IMR-90 (cell line): Measurements from ENCODE around the gene AKT3. TPM values are rescaled to one million over a fixed set of nuclear protein-coding genes. Genes with fewer than 3 reads are reported as not detected.

ENCODE experiments used
- ATAC-seq: fragments of 200-7000 bp; cut with Tn5 transposase; 2 replicates; pipeline ENCODE4 v1.9.1; 2020; ENCODE audit warnings: low read depth, mild to moderate bottlenecking, moderate library complexity
- BruUV-seq: library from RNA; stranded (reverse); fragments of 400-500 nt; replicated peaks from 2 replicates; lab custom pipeline; 2021; lab: Mats Ljungman, UMichigan
- CTCF ChIA-PET: fragments of 300-600 bp; formaldehyde crosslinking; extraction: SDS; loops from one replicate; lab custom pipeline; 2021; ENCODE audit warnings: antibody characterized with exemption; lab: Yijun Ruan, JAX
- POLR2A ChIA-PET: fragments of 300-600 bp; sonication (Branson Sonifier 250); formaldehyde crosslinking; loops from one replicate; lab custom pipeline; 2022; ENCODE audit warnings: antibody characterized with exemption; ENCODE audit not compliant: unreplicated experiment; lab: Charles Lee
- DNase-seq: peaks from one replicate; pipeline ENCODE4 v3.0.0; 2013
- H2AFZ ChIP-seq: replicated peaks from 2 replicates; pipeline ENCODE3; 2013; ENCODE audit warnings: low read length, mild to moderate bottlenecking; ENCODE audit not compliant: poor library complexity
- H2AK5ac ChIP-seq: 2 replicates; pipeline ENCODE4 v1.6.1; 2013; ENCODE audit warnings: low read depth, low read length, inconsistent platforms
- H2AK9ac ChIP-seq: replicated peaks from 2 replicates; pipeline ENCODE3; 2013; ENCODE audit warnings: mild to moderate bottlenecking, low read depth, low read length, moderate library complexity; ENCODE audit not compliant: poor library complexity
- H2BK120ac ChIP-seq: 2 replicates; pipeline ENCODE4 v1.6.1; 2013; ENCODE audit warnings: low read depth, low read length, inconsistent platforms
- H2BK15ac ChIP-seq: 3 replicates; pipeline ENCODE4 v1.6.1; 2013; ENCODE audit warnings: low read depth, low read length, inconsistent platforms
- H2BK20ac ChIP-seq: 2 replicates; pipeline ENCODE4 v1.6.1; 2013; ENCODE audit warnings: low read depth, mild to moderate bottlenecking, inconsistent platforms, low read length, moderate library complexity
- H2BK5ac ChIP-seq: 2 replicates; pipeline ENCODE4 v1.6.1; 2013; ENCODE audit warnings: mild to moderate bottlenecking, low read depth, low read length, inconsistent platforms; ENCODE audit not compliant: poor library complexity, severe bottlenecking
- H3K14ac ChIP-seq: replicated peaks from 2 replicates; pipeline ENCODE4 v1.6.1; 2013; ENCODE audit warnings: low read depth, low read length, inconsistent platforms
- H3K18ac ChIP-seq: 2 replicates; pipeline ENCODE4 v1.6.1; 2013; ENCODE audit warnings: low read depth, low read length, control low read depth
- H3K23ac ChIP-seq: 2 replicates; pipeline ENCODE4 v1.6.1; 2013; ENCODE audit warnings: low read depth, low read length, inconsistent platforms
- H3K27ac ChIP-seq: 2 replicates; pipeline ENCODE4 v1.5.1; 2013; ENCODE audit warnings: mild to moderate bottlenecking, control low read depth, low read length; ENCODE audit not compliant: insufficient read depth
- H3K27me3 ChIP-seq: 2 replicates; pipeline ENCODE4 v1.6.1; 2013; ENCODE audit warnings: low read length; ENCODE audit not compliant: control insufficient read depth, insufficient read depth
- H3K36me3 ChIP-seq: 2 replicates; pipeline ENCODE4 v1.6.1; 2013; ENCODE audit warnings: low read length, mixed read lengths; ENCODE audit not compliant: control insufficient read depth, insufficient read depth
- H3K4ac ChIP-seq: 2 replicates; pipeline ENCODE4 v1.6.1; 2013; ENCODE audit warnings: low read depth, low read length, inconsistent platforms
- H3K4me1 ChIP-seq: 2 replicates; pipeline ENCODE4 v1.6.1; 2013; ENCODE audit warnings: low read length, mixed read lengths; ENCODE audit not compliant: control insufficient read depth, insufficient read depth
- H3K4me2 ChIP-seq: 2 replicates; pipeline ENCODE4 v1.6.1; 2013; ENCODE audit warnings: low read depth, mild to moderate bottlenecking, control low read depth, low read length, moderate library complexity
- H3K4me3 ChIP-seq: 2 replicates; pipeline ENCODE4 v1.5.1; 2013; ENCODE audit warnings: low read depth, mild to moderate bottlenecking, control low read depth, low read length, moderate library complexity; ENCODE audit not compliant: insufficient read depth
- H3K56ac ChIP-seq: 2 replicates; pipeline ENCODE4 v1.6.1; 2013; ENCODE audit warnings: low read length, inconsistent platforms; ENCODE audit not compliant: insufficient read depth; ENCODE audit errors: extremely low read depth
- H3K79me1 ChIP-seq, 2 experiments: 2 replicates each; pipeline ENCODE4 v1.6.1; 2013; ENCODE audit warnings: low read length in 2 of 2, inconsistent platforms in 1 of 2, low read depth in 1 of 2
- H3K9ac ChIP-seq: 2 replicates; pipeline ENCODE4 v1.6.1; 2013; ENCODE audit warnings: low read depth, low read length, control low read depth
- H3K9me1 ChIP-seq: 2 replicates; pipeline ENCODE4 v1.6.1; 2013; ENCODE audit warnings: low read length, inconsistent platforms; ENCODE audit not compliant: insufficient read depth
- H3K9me3 ChIP-seq: 2 replicates; pipeline ENCODE4 v1.6.1; 2013; ENCODE audit warnings: low read length; ENCODE audit not compliant: control insufficient read depth, insufficient read depth
- H4K20me1 ChIP-seq: 2 replicates; pipeline ENCODE4 v1.6.1; 2013; ENCODE audit warnings: low read length, inconsistent platforms; ENCODE audit not compliant: insufficient read depth
- H4K5ac ChIP-seq: 2 replicates; pipeline ENCODE4 v1.6.1; 2013; ENCODE audit warnings: mild to moderate bottlenecking, low read depth, low read length, control low read depth
- H4K8ac ChIP-seq, 2 experiments: 2 replicates each; pipeline ENCODE4 v1.6.1; 2013; ENCODE audit warnings: low read depth in 2 of 2, low read length in 2 of 2, control low read depth in 1 of 2, inconsistent platforms in 1 of 2
- H4K91ac ChIP-seq: 2 replicates; pipeline ENCODE4 v1.6.1; 2013; ENCODE audit warnings: low read depth, low read length, inconsistent platforms; ENCODE audit not compliant: insufficient read depth
- FOS ChIP-seq: fragments of 150-350 bp; IDR thresholded peaks from 2 replicates; pipeline ENCODE4 v1.6.1; 2016; ENCODE audit warnings: low read depth, low read length
- MAFK ChIP-seq: IDR thresholded peaks from 2 replicates; pipeline ENCODE4 v1.6.1; 2012; ENCODE audit warnings: low read depth, low read length, improper control_type of control experiment
- MAZ ChIP-seq: IDR thresholded peaks from 2 replicates; pipeline ENCODE4 v1.6.1; 2012; ENCODE audit warnings: low read depth, mild to moderate bottlenecking, low read length, improper control_type of control experiment, moderate library complexity, borderline replicate concordance
- NFE2L2 ChIP-seq: fragments of 150-350 bp; IDR thresholded peaks from 2 replicates; pipeline ENCODE4 v1.6.1; 2016; ENCODE audit warnings: low read depth, mild to moderate bottlenecking, low read length
- RFX5 ChIP-seq: IDR thresholded peaks from 2 replicates; pipeline ENCODE4 v1.8.0; 2012; ENCODE audit warnings: low read depth, mild to moderate bottlenecking, low read length, moderate library complexity
- WGBS, 2 experiments: methylation state at CpG; one replicate each; pipeline versions ENCODE4 v1.1.5 to v1.1.7; 2013; ENCODE audit warnings: missing lambda C conversion rate in 2 of 2; ENCODE audit not compliant: insufficient read length in 1 of 2; ENCODE audit errors: extremely low coverage in 2 of 2; 5-methylcytosine and 5-hydroxymethylcytosine counted together
- dilution Hi-C: fragments of 300-500 bp; cut with HindIII; formaldehyde crosslinking; loops from one replicate; pipeline ENCODE4 v1.14.3; 2018; ENCODE audit warnings: low sequenced_read_pairs; ENCODE audit not compliant: unreplicated experiment
- in situ Hi-C: fragments of 300-500 bp; cut with MboI; formaldehyde crosslinking; loops from 3 replicates; pipeline ENCODE4 v1.14.3; 2019; ENCODE audit warnings: low sequenced_read_pairs, inconsistent platforms, mixed read lengths
- intact Hi-C: fragments of 100-400 bp; cut with micrococcal nuclease; formaldehyde crosslinking; loops from 2 replicates; pipeline ENCODE4 v1.10.0; 2022
- polyA plus RNA-seq, 3 experiments: library from polyadenylated mRNA; depleted of rRNA; stranded (reverse); fragments of >200 nt; gene quantifications; 2 replicates each; pipeline ENCODE4 v1.2.3, GENCODE V29; 2012; ENCODE audit warnings: low replicate concordance in 1 of 3
- total RNA-seq: library from RNA; depleted of rRNA; stranded (reverse); fragments of >200 nt; gene quantifications from 2 replicates; pipeline ENCODE4 v1.2.3, GENCODE V29; 2012

Gene AKT3
- total and polyA plus RNA-seq, 2 of the 4 experiments (the other 2 are of a cell fraction) = 15.2 to 19.4 TPM

DNA sequence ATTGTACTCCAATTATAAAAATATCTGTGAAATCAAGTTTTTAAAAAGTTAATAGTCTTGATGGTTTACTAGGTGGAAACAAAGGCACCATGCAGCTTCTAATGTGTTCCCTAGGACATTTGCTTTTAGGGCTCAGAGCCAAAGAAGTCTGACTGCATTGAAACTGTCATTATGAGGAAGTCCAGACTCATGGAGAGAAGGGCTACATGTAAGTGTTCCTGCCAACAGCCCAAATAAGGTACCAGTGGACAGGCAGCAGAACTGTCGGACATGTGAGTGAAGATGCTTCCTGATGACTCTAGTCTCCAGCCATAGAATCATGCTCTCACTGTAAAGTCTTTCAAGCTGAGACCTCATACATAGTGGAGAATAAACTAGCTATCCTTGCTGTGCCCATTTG is 287.6 kb downstream of the AKT3 start:
- BruUV-seq = no TSS peak
- no peak overlapping the region for H3K4me2 ChIP-seq
- H2AK5ac ChIP-seq = peak overlapping the region; percentile 8; the same call in 1 of the 2 replicates

More for the DNA sequence above, 287.6 kb downstream of the AKT3 start:
- no peak overlapping the region for H4K5ac ChIP-seq
- H3K14ac ChIP-seq = no peak overlapping the region
- POLR2A ChIA-PET = no interaction called here
- no peak overlapping the region for H3K9ac ChIP-seq
- no peak for ATAC-seq
- intact Hi-C loops = no loop called here
- DNase-seq = no peak
- H2BK15ac ChIP-seq = no peak overlapping the region
- H3K23ac ChIP-seq = no peak overlapping the region
- H3K27me3 ChIP-seq = no peaks in the 10 kb centered on the region
- peaks cover 3% of the 10 kb centered on the region for H3K9me1 ChIP-seq
- in situ Hi-C loops = no loop called here
- TF ChIP-seq NFE2L2 (no peak), MAZ (no peak), RFX5 (no peak), FOS (no peak), MAFK (no peak)
- CTCF ChIA-PET = no interaction called here
- H3K27ac ChIP-seq = no peak overlapping the region
- 0 out of 2 replicates have a peak, but pooled peaks cover 3% of the 10 kb centered on the region for H4K20me1 ChIP-seq
- H3K4me3 ChIP-seq = no peak overlapping the region
- H2BK5ac ChIP-seq = no peak overlapping the region
- peaks cover 0 to 10% of the 10 kb centered on the region in 2 experiments; a peak in 3 of 4 replicates for H3K79me1 ChIP-seq
- H2BK20ac ChIP-seq = no peak overlapping the region
- no peak overlapping the region for H2BK120ac ChIP-seq
- dilution Hi-C loops = no loop called here
- WGBS, 2 experiments = no CpG with 5 or more reads among the region's 1 CpG
- no peak overlapping the region for H4K91ac ChIP-seq
- no peak overlapping the region for H2AFZ ChIP-seq
- no peak overlapping the region for H4K8ac ChIP-seq
- H3K4ac ChIP-seq = no peak overlapping the region
- H2AK9ac ChIP-seq = no peak overlapping the region
- H3K9me3 ChIP-seq = peaks cover 8% of the 10 kb centered on the region
- H3K36me3 ChIP-seq = peaks cover 7% of the 10 kb centered on the region
- no peak overlapping the region for H3K18ac ChIP-seq
- no peak overlapping the region for H3K56ac ChIP-seq
- peaks cover 5% of the 10 kb centered on the region for H3K4me1 ChIP-seq
